HepG2 (cell line): Measurements from ENCODE around the gene DGCR6L. TPM values are rescaled to one million over a fixed set of nuclear protein-coding genes. Genes with fewer than 3 reads are reported as not detected.

Source experiments
- AGO2 ChIP-seq: fragments of 200-400 bp; formaldehyde crosslinking; optimal IDR thresholded peaks from 2 replicates; pipeline ENCODE3; 2017; ENCODE audit warnings: mild to moderate bottlenecking, low read depth, low read length, moderate library complexity
- DR1 ChIP-seq: sonication (generic); formaldehyde crosslinking; IDR thresholded peaks from 2 replicates; pipeline ENCODE4 v1.8.0; 2021; ENCODE audit warnings: mild to moderate bottlenecking, missing genetic modification reagents, inconsistent platforms
- ELF1 ChIP-seq: sonication (generic); formaldehyde crosslinking; IDR thresholded peaks from 2 replicates; pipeline ENCODE4 v1.4.0; 2020; ENCODE audit warnings: missing genetic modification reagents
- ELF3 ChIP-seq: IDR thresholded peaks from 2 replicates; pipeline ENCODE4 v1.6.1; 2016; ENCODE audit warnings: missing genetic modification reagents, missing compliant biosample characterization
- FOSL1 ChIP-seq: sonication (generic); formaldehyde crosslinking; IDR thresholded peaks from 2 replicates; pipeline ENCODE4 v1.9.0; 2021; ENCODE audit warnings: missing genetic modification reagents, borderline replicate concordance
- GATAD2A ChIP-seq: IDR thresholded peaks from 2 replicates; pipeline ENCODE4 v1.6.1; 2016
- IKZF1 ChIP-seq: fragments of 450-650 bp; IDR thresholded peaks from 2 replicates; pipeline ENCODE4 v1.7.1; 2016
- MAF1 ChIP-seq: sonication (generic); formaldehyde crosslinking; IDR thresholded peaks from 2 replicates; pipeline ENCODE4 v1.5.0; 2020; ENCODE audit warnings: missing genetic modification reagents, borderline replicate concordance
- MAFF ChIP-seq: IDR thresholded peaks from 2 replicates; pipeline ENCODE4 v1.6.1; 2011; ENCODE audit warnings: low read depth, low read length, improper control_type of control experiment
- MEIS1 ChIP-seq: sonication (generic); formaldehyde crosslinking; IDR thresholded peaks from 2 replicates; pipeline ENCODE4 v1.9.0; 2021; ENCODE audit warnings: mild to moderate bottlenecking, missing genetic modification reagents, moderate library complexity, borderline replicate concordance
- MIER2 ChIP-seq: IDR thresholded peaks from 2 replicates; pipeline ENCODE4 v1.6.1; 2016; ENCODE audit warnings: missing biosample characterization, missing genetic modification reagents
- NR2F2 ChIP-seq: IDR thresholded peaks from 2 replicates; pipeline ENCODE4 v1.6.1; 2012; ENCODE audit warnings: low read depth, inconsistent platforms, borderline replicate concordance
- NR3C1 ChIP-seq: sonication (generic); formaldehyde crosslinking; IDR thresholded peaks from 2 replicates; pipeline ENCODE4 v1.4.0; 2020; ENCODE audit warnings: missing genetic modification reagents
- PHF20 ChIP-seq: sonication (generic); formaldehyde crosslinking; IDR thresholded peaks from 2 replicates; pipeline ENCODE4 v1.5.0; 2020; ENCODE audit warnings: mild to moderate bottlenecking, missing genetic modification reagents
- SIN3B ChIP-seq: fragments of 150-350 bp; IDR thresholded peaks from 2 replicates; pipeline ENCODE4 v1.6.1; 2014; ENCODE audit warnings: low read length
- TBX3 ChIP-seq: fragments of 450-650 bp; IDR thresholded peaks from 2 replicates; pipeline ENCODE4 v1.6.1; 2017; ENCODE audit warnings: antibody characterized with exemption, mild to moderate bottlenecking, inconsistent platforms, borderline replicate concordance
- YEATS4 ChIP-seq: sonication (generic); formaldehyde crosslinking; IDR thresholded peaks from 2 replicates; pipeline ENCODE4 v1.4.0; 2020; ENCODE audit warnings: missing genetic modification reagents, borderline replicate concordance
- ZFP41 ChIP-seq: sonication (generic); formaldehyde crosslinking; IDR thresholded peaks from 2 replicates; pipeline ENCODE4 v1.4.0; 2020; ENCODE audit warnings: mild to moderate bottlenecking, missing genetic modification reagents, borderline replicate concordance
- ZFYVE20 ChIP-seq: sonication (generic); formaldehyde crosslinking; IDR thresholded peaks from 2 replicates; pipeline ENCODE4 v1.8.0; 2023; ENCODE audit warnings: low read depth, mild to moderate bottlenecking, moderate library complexity, missing genetic modification reagents, borderline replicate concordance
- ZNF224 ChIP-seq: sonication (generic); formaldehyde crosslinking; IDR thresholded peaks from 2 replicates; pipeline ENCODE4 v1.5.0; 2020; ENCODE audit warnings: mild to moderate bottlenecking, missing genetic modification reagents
- ZNF234 ChIP-seq: sonication (generic); formaldehyde crosslinking; conservative IDR thresholded peaks from 2 replicates; pipeline ENCODE4 v1.5.1; 2020; ENCODE audit warnings: mild to moderate bottlenecking, missing genetic modification reagents
- ZNF260 ChIP-seq: sonication (generic); formaldehyde crosslinking; IDR thresholded peaks from 2 replicates; pipeline ENCODE4 v1.4.0; 2020; ENCODE audit warnings: missing genetic modification reagents, low read depth, mild to moderate bottlenecking, borderline replicate concordance
- ZNF549 ChIP-seq: sonication (generic); formaldehyde crosslinking; IDR thresholded peaks from 2 replicates; pipeline ENCODE4 v1.5.0; 2020; ENCODE audit warnings: missing genetic modification reagents
- ZNF770 ChIP-seq: sonication (generic); formaldehyde crosslinking; IDR thresholded peaks from 2 replicates; pipeline ENCODE4 v1.5.0; 2020; ENCODE audit warnings: mild to moderate bottlenecking, missing genetic modification reagents
- polyA plus RNA-seq, 8 experiments: library from polyadenylated mRNA; depleted of rRNA in 3 of 8; stranded (reverse) in 7 of 8; unstranded in 1 of 8; fragments of >200 nt; fragmentation: Illumina TruSeq in 4 of 8; extraction: Trizol in 4 of 8; gene quantifications; 2 replicates each; pipeline versions ENCODE4 v1.2.1 to v1.2.3, GENCODE V29; 2011 to 2016; ENCODE audit warnings: low read depth in 4 of 8, missing spikeins in 1 of 8, mixed read lengths in 1 of 8; ENCODE audit not compliant: insufficient read depth in 1 of 8
- total RNA-seq, 5 experiments: library from RNA; depleted of rRNA; stranded (reverse); fragments of >200 nt; fragmentation: Illumina TruSeq; extraction: Trizol; gene quantifications; 2 replicates each; pipeline ENCODE4 v1.2.3, GENCODE V29; 2016; ENCODE audit warnings: low read depth in 1 of 5
- TF ChIP-seq, protein P1 (sequence below): sonication (generic); formaldehyde crosslinking; IDR thresholded peaks from 2 replicates; pipeline ENCODE4 v1.8.0; 2022; ENCODE audit warnings: missing genetic modification reagents, low read depth, mild to moderate bottlenecking, borderline replicate concordance
- TF ChIP-seq, protein P2 (sequence below): sonication (generic); formaldehyde crosslinking; IDR thresholded peaks from 2 replicates; pipeline ENCODE4 v1.5.0; 2020; ENCODE audit warnings: missing genetic modification reagents
- TF ChIP-seq, protein P3 (sequence below): sonication (generic); formaldehyde crosslinking; IDR thresholded peaks from 2 replicates; pipeline ENCODE4 v1.4.0; 2020; ENCODE audit warnings: missing genetic modification reagents, low read depth, mild to moderate bottlenecking, borderline replicate concordance

The DGCR6L gene
- total and polyA plus RNA-seq, 2 of the 13 experiments (the other 11 are each of a cell fraction or from before 2014, with no cell fraction given), result 17.5 to 35.3 TPM

DNA sequence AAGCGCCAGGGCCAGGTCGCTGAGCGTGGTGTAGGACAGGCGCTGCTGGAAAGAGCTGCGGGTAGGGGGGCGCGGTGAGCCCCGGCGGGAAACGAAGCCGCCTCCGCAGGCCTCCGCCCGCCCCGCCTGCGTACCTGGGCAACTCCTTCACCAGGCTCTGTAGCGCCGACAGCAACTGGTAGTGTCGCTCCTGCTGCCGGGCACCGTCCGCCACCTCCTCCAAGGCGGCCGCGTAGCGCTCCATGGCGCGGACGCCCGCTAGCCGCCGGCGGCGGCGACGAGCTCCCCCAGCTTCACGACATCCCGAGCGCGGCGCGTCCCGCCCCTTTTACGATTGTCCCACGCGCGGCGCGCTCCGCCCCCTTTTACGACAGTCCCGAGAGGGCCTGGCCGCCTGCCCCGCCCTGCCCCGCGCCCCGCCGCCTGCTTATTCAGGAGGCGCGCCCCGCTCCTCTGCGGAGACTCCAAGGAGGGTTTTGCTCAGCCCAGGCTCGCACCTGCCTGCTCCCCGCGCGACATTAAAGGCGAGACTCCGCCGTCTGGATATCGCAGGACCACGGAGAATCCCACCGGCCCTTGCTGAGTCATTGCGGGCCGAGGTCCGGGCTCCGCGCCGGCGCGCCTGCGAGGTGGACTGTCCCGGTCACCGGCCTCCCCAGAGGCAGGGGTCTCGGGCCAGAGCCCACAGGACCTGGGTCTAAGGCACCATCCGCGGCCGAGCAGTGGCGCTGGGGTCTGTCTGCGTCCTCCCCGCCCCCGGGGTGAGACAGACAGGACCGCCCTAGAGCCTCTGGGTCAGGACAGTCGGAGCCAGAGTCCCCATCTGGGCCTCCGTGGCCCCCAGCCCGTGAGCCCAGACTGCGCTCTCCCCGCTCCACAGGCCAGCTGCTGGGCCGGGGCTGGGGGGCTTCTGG is at the start of gene DGCR6L (continued):
- no peak for TF ChIP-seq ZNF770 (CRISPR knock-in tag)
- peak; percentile 35; the same call in 1 of the 2 replicates for TF ChIP-seq ELF1 (CRISPR knock-in tag)
- no peak for TF ChIP-seq MEIS1 (CRISPR knock-in tag)
- 0 out of 2 replicates have a peak, but pooled peaks have one; percentile 33 for TF ChIP-seq DR1 (CRISPR knock-in tag)
- TF ChIP-seq, protein P1, sequence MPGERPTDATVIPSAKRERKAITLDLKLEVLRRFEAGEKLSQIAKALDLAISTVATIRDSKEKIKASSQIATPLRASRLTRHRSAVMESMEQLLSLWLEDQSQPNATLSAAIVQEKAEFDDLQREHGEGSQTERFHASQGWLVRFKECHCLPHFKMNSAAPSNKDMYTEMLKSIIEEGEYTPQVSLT, result no peak
- TF ChIP-seq, protein P2, sequence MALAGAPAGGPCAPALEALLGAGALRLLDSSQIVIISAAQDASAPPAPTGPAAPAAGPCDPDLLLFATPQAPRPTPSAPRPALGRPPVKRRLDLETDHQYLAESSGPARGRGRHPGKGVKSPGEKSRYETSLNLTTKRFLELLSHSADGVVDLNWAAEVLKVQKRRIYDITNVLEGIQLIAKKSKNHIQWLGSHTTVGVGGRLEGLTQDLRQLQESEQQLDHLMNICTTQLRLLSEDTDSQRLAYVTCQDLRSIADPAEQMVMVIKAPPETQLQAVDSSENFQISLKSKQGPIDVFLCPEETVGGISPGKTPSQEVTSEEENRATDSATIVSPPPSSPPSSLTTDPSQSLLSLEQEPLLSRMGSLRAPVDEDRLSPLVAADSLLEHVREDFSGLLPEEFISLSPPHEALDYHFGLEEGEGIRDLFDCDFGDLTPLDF (CRISPR knock-in tag), result peak; percentile 23; the same call in 1 of the 2 replicates
- TF ChIP-seq GATAD2A, result no peak
- no peak for TF ChIP-seq IKZF1
- TF ChIP-seq ELF3 (CRISPR knock-in tag), result no peak
- no peak for TF ChIP-seq TBX3
- TF ChIP-seq ZNF260, result no peak
- TF ChIP-seq PHF20 (CRISPR knock-in tag), result peak; percentile 67
- TF ChIP-seq FOSL1 (CRISPR knock-in tag), result no peak
- TF ChIP-seq MIER2, result no peak
- TF ChIP-seq ZNF224 (CRISPR knock-in tag), result 0 out of 2 replicates have a peak, but pooled peaks have one; percentile 27
- TF ChIP-seq ZNF549 (CRISPR knock-in tag), result no peak
- TF ChIP-seq AGO2, result no peak
- TF ChIP-seq ZFP41 (CRISPR knock-in tag), result no peak; the same call in 1 of the 2 replicates
- no peak for TF ChIP-seq ZFYVE20
- peak; percentile 18; the same call in 1 of the 2 replicates for TF ChIP-seq YEATS4
- TF ChIP-seq, protein P3, sequence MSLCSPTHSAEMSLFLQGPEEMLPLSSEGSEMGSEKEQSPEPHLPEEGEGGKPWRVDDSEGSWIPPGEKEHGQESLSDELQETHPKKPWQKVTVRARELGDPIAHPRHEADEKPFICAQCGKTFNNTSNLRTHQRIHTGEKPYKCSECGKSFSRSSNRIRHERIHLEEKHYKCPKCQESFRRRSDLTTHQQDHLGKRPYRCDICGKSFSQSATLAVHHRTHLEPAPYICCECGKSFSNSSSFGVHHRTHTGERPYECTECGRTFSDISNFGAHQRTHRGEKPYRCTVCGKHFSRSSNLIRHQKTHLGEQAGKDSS (CRISPR knock-in tag), result 0 out of 2 replicates have a peak, but pooled peaks have one; percentile 34
- TF ChIP-seq MAF1, result no peak
- TF ChIP-seq NR3C1 (CRISPR knock-in tag), result no peak
- TF ChIP-seq ZNF234, result 0 out of 2 replicates have a peak, but pooled peaks have one; percentile 25
- no peak for TF ChIP-seq MAFF
- no peak for TF ChIP-seq SIN3B
- no peak for TF ChIP-seq NR2F2
